Stimulated activated CD8-positive, alpha-beta memory T cell treated with anti-CD3 and anti-CD28 coated beads, Interleukin-7, amount 100 ng/mL, for 4 hours (primary cell): Measurements from ENCODE around the gene ADAMTSL5.
A peak's percentile ranks its signal among the peaks of the same experiment; 100 is the strongest.
"Not testable (repeated sequence)": the region's sequence is repeated elsewhere in the genome, so short reads cannot be mapped to it uniquely, and the experiment has no call there.

Experiments used
- DNase-seq, 2 donors: peaks; one replicate each; pipeline ENCODE4 v3.0.0-alpha.2; 2020; ENCODE audit warnings: low read depth in 2 of 2

ADAMTSL5 gene

DNA sequence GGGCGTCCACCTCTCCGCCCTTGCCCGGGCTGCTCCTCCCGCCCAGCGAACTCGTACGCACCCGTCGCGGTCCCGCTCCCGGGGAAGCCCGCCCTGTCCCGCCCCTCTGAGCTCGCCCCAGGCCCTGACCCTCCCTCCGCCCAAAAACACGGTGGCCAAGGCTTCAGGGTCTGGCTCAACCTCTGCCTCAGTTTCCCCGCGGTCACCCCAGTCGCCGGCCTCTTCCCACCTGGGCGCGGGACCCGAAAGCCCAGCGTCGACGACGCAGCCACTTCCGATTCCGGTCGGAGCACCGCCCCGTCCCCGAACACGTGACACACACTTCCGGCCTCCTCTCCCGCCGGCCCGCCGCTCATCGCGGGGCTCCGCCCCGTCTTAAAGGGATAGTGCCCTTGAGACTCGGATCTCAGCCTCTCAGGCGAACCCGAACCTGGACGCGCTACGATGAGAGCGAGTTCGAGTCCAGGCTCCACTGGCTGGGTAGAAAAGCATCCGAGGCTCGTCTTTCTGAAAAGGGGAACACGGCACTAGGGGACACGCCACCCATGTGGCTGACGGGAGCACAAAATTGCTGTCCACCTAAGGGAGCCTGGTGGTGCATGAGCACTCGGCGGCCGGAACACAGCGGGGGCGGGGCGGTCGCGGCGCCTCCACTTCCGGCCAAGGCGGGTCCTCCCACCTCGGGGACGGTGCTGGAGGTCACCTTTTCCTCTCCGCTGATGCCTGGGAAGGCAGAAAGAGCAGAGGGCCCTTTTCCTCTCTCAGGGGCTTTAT, 33.7 kb downstream of the ADAMTSL5 start, which contains the start of gene C19orf25:
Gene C19orf25 (minus strand): TSS at position 282 of the 774 bp plus-strand sequence. CDS start 312 bp downstream, outside the sequence.
- DNase-seq, result peak; percentile 85 to 90

- not testable (repeated sequence) for DNase-seq
Measured at GRCh38 chr19:1477056-1477455, 35.8 kb downstream of the ADAMTSL5 start.

GRCh38 chr19:1475751-1476437, 36.9 kb downstream of the ADAMTSL5 start:
- DNase-seq, result no peak

- DNase-seq, result no peak
Measured at GRCh38 chr19:1474765-1475351, 38.0 kb downstream of the ADAMTSL5 start.

DNA sequence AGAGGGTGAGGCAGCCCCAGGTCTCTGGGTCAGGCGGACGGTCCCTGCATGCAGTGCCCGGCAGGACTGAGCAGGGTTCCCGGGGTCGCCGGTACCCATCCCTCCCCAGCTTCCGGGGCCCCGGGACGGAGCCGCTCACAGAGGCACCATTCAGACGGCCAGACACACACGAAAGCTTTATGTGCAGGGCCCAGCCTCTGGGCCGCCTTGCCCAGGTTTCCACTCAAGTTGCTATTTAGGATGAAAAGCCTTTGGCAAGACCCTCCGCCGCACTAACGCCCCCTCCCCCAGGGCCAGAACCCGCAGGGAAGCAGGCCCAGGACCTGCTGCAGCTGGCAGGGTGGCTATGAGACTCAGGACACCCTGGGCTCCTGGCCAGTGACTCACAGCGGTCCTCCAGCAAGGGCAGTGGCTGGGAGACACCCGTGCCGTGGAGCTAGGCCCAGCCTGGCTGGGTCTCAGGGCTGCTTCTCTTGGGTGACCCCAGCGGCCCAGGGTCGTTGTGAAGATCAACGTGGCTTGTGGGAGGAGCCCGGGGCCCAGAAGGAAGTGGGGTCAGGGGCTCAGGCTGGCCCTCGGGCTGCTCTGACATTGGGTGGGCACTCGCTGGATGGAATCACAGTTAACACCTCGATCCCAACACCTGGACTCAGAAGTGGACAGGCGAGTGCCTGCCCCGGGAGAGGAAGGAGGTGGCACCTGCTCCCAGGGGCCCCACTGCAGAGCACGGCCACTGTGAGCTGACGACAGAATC, 38.6 kb downstream of the ADAMTSL5 start:
- DNase-seq, result no peak

DNA sequence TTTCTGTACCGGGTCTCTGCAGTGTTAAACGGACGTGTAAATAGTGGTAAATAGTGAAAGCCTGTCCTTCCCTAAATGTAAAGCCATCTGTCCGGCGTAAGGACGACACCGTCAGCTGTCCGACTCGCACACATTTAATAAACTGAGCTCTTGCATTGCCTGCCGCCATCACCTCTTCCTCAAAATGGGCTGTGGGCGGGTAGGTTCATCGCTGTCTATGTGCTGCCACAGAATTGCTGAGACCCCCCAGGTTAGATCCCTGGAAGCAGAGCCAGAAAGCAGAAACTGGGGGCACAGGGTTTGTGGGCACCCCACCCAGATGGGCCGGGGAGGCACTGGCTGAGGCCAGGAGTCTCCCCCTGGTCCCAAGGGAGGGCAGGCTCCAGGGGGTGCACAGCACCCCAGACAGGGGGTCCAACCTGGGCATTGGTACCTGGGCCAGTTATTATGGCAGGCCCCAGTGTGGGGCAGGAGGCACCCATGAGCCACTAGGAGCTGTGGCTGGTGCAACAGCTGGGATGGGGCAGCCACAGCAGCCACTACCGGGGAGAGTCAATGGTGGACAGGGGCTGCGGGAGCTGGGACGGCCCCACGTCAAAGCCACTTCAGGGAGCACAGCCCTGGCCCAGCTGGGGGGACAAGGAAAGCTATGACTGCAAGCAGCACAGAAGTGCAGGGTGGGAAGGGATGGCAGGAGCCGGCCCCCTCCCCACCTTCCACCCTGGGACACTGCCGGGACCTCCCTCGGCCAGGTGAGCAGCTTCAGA, 39.6 kb downstream of the ADAMTSL5 start:
- DNase-seq, result no peak

DNA sequence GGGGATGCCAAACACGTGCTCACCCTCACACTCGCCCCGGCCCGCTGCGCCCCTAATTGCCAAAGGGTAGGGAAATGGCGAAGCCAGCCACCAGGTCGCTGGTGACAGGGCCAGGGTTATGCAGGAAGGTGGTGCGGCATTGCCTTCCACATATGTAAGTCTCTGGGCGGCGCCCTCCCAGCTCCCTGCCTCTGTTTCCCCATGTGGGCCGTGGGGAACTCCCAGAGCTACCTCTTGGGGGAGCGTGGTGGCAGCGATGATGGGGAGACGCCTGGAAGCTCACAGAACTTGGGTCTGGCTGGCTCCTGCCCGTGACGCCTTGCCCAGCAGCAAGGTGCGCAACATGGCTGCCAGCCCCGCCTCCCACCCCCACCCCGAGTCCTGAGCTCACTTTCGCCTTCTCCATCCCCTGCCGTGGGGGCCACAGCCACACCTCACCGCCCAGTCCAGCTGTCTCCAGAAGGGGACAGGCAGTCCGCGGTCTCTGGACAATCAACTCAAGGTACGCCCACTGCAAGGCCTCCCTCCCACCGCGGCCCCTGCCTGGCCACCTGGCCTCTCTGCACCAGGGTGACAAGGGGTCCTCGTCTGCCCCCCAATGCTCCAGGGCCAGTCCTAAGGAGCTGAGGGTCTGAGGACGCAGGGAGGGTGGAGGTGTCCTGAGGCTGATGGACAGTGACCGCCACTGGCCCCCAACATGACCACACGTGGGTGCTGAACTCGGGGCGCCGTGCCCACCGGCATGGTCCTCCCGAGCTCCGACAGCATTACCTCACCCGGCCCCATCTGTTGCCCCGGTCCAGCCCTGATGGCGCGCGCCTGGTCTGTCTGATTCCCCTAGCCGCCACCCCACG, 40.4 kb downstream of the ADAMTSL5 start:
- no peak for DNase-seq

GRCh38 chr19:1471515-1472160, 41.2 kb downstream of the ADAMTSL5 start:
- no peak for DNase-seq

- DNase-seq, result no peak
Measured at GRCh38 chr19:1471010-1471514, 41.8 kb downstream of the ADAMTSL5 start.

DNA sequence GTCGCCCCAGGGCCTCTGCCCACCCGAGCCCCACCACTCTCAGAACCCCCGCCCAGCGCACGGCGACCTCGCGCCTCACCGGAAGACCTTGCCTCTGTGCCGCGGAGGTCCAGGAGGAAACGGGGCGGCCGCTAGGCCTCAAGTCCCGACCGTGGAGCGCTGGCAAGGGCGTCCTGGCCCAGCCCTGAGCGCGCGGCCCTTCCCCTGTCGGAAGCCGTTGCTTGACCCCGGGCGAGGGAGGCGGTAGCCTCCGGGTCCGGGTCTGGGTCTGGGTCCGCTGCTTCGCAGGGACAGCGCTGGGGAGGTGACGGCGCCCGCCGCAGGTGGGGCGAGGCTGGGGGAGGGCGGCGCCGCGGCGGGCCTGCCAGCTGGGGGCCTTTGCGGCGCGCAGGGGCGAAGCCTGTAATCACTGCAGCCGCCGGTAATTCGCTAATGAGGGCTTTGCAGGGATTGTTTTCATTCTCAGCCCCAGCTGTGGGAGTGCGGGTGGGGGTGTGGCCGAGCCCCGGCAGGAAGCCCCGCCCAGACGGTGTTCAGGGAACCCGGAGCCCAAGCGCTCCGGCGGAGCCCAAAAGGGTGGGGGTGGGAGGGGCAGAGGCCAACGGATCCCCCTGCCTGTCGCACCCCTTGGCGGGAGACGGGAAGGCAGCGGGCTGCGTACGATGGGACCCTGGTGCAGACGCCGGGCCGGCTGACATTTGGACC, 42.4 kb downstream of the ADAMTSL5 start:
- peak; percentile 57 to 66 for DNase-seq

- DNase-seq, result no peak
Measured at GRCh38 chr19:1470055-1470304, 42.8 kb downstream of the ADAMTSL5 start.

DNA sequence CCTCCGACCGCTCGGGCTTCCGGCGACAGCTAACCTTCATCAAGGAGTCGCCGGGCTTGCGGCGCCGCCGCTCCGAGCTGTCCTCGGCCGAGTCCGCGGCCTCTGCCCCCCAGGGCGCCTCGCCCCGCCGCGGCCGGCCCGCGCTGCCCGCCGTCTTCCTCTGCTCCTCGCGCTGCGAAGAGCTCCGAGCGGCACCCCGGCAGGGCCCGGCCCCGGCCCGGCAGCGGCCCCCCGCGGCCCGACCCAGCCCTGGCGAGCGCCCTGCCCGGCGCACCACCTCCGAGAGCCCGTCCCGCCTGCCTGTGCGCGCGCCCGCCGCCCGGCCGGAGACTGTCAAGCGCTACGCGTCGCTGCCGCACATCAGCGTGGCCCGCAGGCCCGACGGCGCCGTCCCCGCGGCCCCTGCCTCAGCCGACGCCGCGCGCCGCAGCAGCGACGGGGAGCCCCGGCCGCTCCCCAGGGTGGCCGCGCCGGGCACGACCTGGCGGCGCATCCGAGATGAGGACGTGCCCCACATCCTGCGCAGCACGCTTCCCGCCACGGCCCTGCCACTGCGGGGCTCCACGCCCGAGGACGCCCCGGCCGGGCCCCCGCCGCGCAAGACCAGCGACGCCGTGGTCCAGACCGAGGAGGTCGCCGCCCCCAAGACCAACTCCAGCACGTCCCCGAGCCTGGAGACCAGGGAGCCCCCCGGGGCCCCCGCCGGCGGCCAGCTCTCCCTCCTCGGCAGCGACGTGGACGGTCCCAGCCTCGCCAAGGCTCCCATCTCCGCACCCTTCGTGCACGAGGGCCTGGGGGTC, 43.4 kb downstream of the ADAMTSL5 start:
- no peak for DNase-seq

GRCh38 chr19:1468821-1469254, 44.0 kb downstream of the ADAMTSL5 start:
- no peak for DNase-seq

DNA sequence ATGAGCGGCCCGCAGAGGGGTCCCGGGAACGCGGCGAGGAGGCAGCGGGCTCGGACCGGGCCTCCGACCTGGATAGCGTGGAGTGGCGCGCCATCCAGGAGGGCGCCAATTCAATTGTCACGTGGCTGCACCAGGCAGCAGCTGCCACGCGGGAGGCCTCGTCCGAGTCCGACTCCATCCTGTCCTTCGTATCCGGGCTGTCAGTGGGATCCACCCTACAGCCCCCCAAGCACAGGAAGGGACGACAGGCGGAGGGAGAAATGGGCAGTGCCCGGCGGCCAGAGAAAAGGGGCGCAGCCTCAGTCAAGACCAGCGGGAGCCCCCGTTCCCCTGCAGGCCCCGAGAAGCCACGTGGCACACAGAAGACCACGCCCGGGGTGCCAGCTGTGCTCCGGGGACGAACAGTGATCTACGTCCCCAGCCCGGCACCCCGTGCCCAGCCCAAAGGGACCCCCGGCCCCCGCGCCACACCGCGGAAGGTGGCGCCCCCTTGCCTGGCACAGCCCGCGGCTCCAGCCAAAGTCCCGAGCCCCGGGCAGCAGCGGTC, 44.5 kb downstream of the ADAMTSL5 start:
- DNase-seq, result no peak

- no peak for DNase-seq
Measured at GRCh38 chr19:1467490-1468273, 45.1 kb downstream of the ADAMTSL5 start.

- DNase-seq, result no peak
Measured at GRCh38 chr19:1467215-1467489, 45.7 kb downstream of the ADAMTSL5 start.

GRCh38 chr19:1466461-1467214, 46.2 kb downstream of the ADAMTSL5 start:
- no peak for DNase-seq
